ENCODE measurements around the gene CDKAL1. TPM values are rescaled to one million over a fixed set of nuclear protein-coding genes. Genes with fewer than 3 reads are reported as not detected.

CDKAL1 gene
- total and polyA plus RNA-seq, 10 of the 15 experiments (the other 5 are each of a cell fraction or from before 2014, with no cell fraction given), result 10.7 to 26.9 (median 17.3) TPM

- peak; percentile 24 for TF ChIP-seq BCL3 (IDR thresholded peaks at IDR 0.05; ENCODE audit: borderline replicate concordance, insufficient read depth, low read depth, low read length, poor library complexity, severe bottlenecking)
- TF ChIP-seq CREB1 (IDR thresholded peaks at IDR 0.05; ENCODE audit: low read depth), result no peak
- no peak for TF ChIP-seq IKZF2 (IDR thresholded peaks at IDR 0.05)
- TF ChIP-seq FOXM1 (IDR thresholded peaks at IDR 0.05; ENCODE audit: low read depth, low read length), result no peak
Observed at GRCh38 chr6:20705741-20706140, 171.5 kb downstream of the CDKAL1 start (continued).

- no peak overlapping the region for H2AFZ ChIP-seq (ENCODE audit: control insufficient read depth, low read depth, low read length)
- no peaks in the 10 kb centered on the region for H4K20me1 ChIP-seq (ENCODE audit: control insufficient read depth, insufficient read depth)
- H3K9ac ChIP-seq (ENCODE audit: control insufficient read depth, insufficient read depth, low read length), result no peak overlapping the region
- H3K27me3 ChIP-seq (replicated peaks in 1 of 2; ENCODE audit: control insufficient read depth in 2 of 2, insufficient read depth in 2 of 2, low read length in 1 of 2), result no peaks in the 10 kb centered on the region
- no TSS peak for BruUV-seq (replicated peaks)
- ChIA-PET POLR2A (no interaction called here), RAD21 (ENCODE audit: unreplicated experiment) (no interaction called here), CTCF (no interaction called here), SMC1A (ENCODE audit: uncharacterized antibody, unreplicated experiment) (interaction anchor here (0.6 to 1.7 kb wide), 2 partner anchors 7 to 142 kb away, joined by 3 to 10 read pairs; no protein-coding TSS in a partner anchor)
- in situ Hi-C loops (cut with MboI), result no loop called here
- H3K4me3 ChIP-seq, result no peak overlapping the region
- H3K4me1 ChIP-seq (ENCODE audit: control insufficient read depth, insufficient read depth, low read length), result peaks cover 13% of the 10 kb centered on the region
- intact Hi-C loops (cut with micrococcal nuclease; ENCODE audit: unreplicated experiment), result loop anchor here (10.0 kb wide), 3 partner anchors 142 to 888 kb away; partner anchors contain the start of gene SOX4
- WGBS (ENCODE audit: insufficient coverage, insufficient replicate concordance, low lambda C conversion rate, missing lambda C conversion rate), result 100% methylated on average over 1 of the region's 1 CpG
- H3K79me2 ChIP-seq (ENCODE audit: control insufficient read depth, insufficient read depth, low read length), result peaks cover 4% of the 10 kb centered on the region
- H3K27ac ChIP-seq (ENCODE audit: control insufficient read depth, insufficient read depth), result no peak overlapping the region
- FAIRE-seq, result no peak
- no peaks in the 10 kb centered on the region for H3K9me3 ChIP-seq (replicated peaks; ENCODE audit: control insufficient read depth, insufficient read depth, low read length)
- no peak overlapping the region for H3K4me2 ChIP-seq (ENCODE audit: control insufficient read depth, insufficient read depth)
- no peaks in the 10 kb centered on the region; a peak in 1 of 4 replicates for H3K36me3 ChIP-seq (ENCODE audit: control insufficient read depth in 2 of 2, insufficient read depth in 2 of 2, low read length in 1 of 2)
- no peak for DNase-seq (ENCODE audit: low read depth, low spot score)
- ATAC-seq, result peak; percentile 41
- no peak for TF ChIP-seq NR2F1 (conservative IDR thresholded peaks at IDR 0.05)
- TF ChIP-seq EP300 (IDR thresholded peaks at IDR 0.05; ENCODE audit: borderline replicate concordance in 1 of 2, control insufficient read depth in 1 of 2, low read depth in 2 of 2, low read length in 2 of 2), result 0 out of 4 replicates have a peak, but pooled peaks of 1 of the 2 experiments have one; percentile 19
- no peak for TF ChIP-seq GATAD2B (conservative IDR thresholded peaks at IDR 0.05; ENCODE audit: low read depth)
- TF ChIP-seq SIN3A (IDR thresholded peaks at IDR 0.05; ENCODE audit: low read depth, low read length), result no peak
- TF ChIP-seq CBX3 (IDR thresholded peaks at IDR 0.05; ENCODE audit: borderline replicate concordance, low read depth), result no peak
- no peak for TF ChIP-seq CTCF (IDR thresholded peaks at IDR 0.05 in 2 of 3, conservative IDR thresholded peaks at IDR 0.05 in 1 of 3; ENCODE audit: control insufficient read depth in 2 of 3, extremely low read depth in 1 of 3, insufficient read depth in 1 of 3, low read depth in 3 of 3, low read length in 3 of 3)
- no peak for TF ChIP-seq SKIL (IDR thresholded peaks at IDR 0.05; ENCODE audit: low read depth, poor library complexity, severe bottlenecking)
- no peak for TF ChIP-seq BCLAF1 (IDR thresholded peaks at IDR 0.05)
Observed at GRCh38 chr6:20706238-20706938, 172.1 kb downstream of the CDKAL1 start.
